GM23248 (cell line): ENCODE results near the gene MB. TPM values are rescaled to one million over a fixed set of nuclear protein-coding genes. Genes with fewer than 3 reads are reported as not detected.

ENCODE experiments used
- DNase-seq: peaks from one replicate; pipeline ENCODE4 v3.0.0-alpha.2; 2015
- H2AFZ ChIP-seq: fragments of 200-600 bp; sonication (generic); 2 replicates; pipeline ENCODE4 v1.6.1; 2016; ENCODE audit warnings: antibody characterized with exemption
- H3F3A ChIP-seq: fragments of 200-600 bp; sonication (generic); 2 replicates; pipeline ENCODE4 v1.6.1; 2016; ENCODE audit warnings: mild to moderate bottlenecking, antibody characterized with exemption, mixed run types; ENCODE audit not compliant: insufficient read depth
- H3K27ac ChIP-seq: fragments of 200-600 bp; sonication (generic); 2 replicates; pipeline ENCODE4 v1.5.1; 2016; ENCODE audit warnings: mild to moderate bottlenecking
- H3K27me3 ChIP-seq: fragments of 200-600 bp; sonication (generic); replicated peaks from 2 replicates; pipeline ENCODE4 v1.6.1; 2016; ENCODE audit warnings: mild to moderate bottlenecking; ENCODE audit not compliant: insufficient read depth
- H3K36me3 ChIP-seq: fragments of 200-600 bp; sonication (generic); 2 replicates; pipeline ENCODE4 v1.6.1; 2016; ENCODE audit warnings: low read depth, mild to moderate bottlenecking
- H3K4me1 ChIP-seq: fragments of 200-600 bp; sonication (generic); 2 replicates; pipeline ENCODE4 v1.6.1; 2016; ENCODE audit warnings: mild to moderate bottlenecking; ENCODE audit not compliant: insufficient read depth
- H3K4me2 ChIP-seq: fragments of 200-600 bp; sonication (generic); one replicate; pipeline ENCODE4 v1.6.1; 2016; ENCODE audit warnings: mild to moderate bottlenecking; ENCODE audit not compliant: unreplicated experiment
- H3K4me3 ChIP-seq: fragments of 200-600 bp; sonication (generic); 2 replicates; pipeline ENCODE4 v1.5.1; 2016; ENCODE audit warnings: mild to moderate bottlenecking
- H3K79me2 ChIP-seq: fragments of 200-600 bp; sonication (generic); 2 replicates; pipeline ENCODE4 v1.6.1; 2016; ENCODE audit warnings: mild to moderate bottlenecking; ENCODE audit not compliant: insufficient read depth
- H3K9ac ChIP-seq: fragments of 200-600 bp; sonication (generic); 2 replicates; pipeline ENCODE4 v1.6.1; 2016; ENCODE audit warnings: mild to moderate bottlenecking
- H3K9me2 ChIP-seq: fragments of 200-600 bp; sonication (generic); 2 replicates; pipeline ENCODE4 v1.6.1; 2016; ENCODE audit warnings: mixed run types, mild to moderate bottlenecking, moderate library complexity; ENCODE audit not compliant: insufficient read depth
- H3K9me3 ChIP-seq: fragments of 200-600 bp; sonication (generic); one replicate; pipeline ENCODE4 v1.6.1; 2017; ENCODE audit warnings: low read depth
- H4K20me1 ChIP-seq: fragments of 200-600 bp; sonication (generic); 2 replicates; pipeline ENCODE4 v1.6.0; 2016; ENCODE audit not compliant: insufficient read depth
- EZH2 ChIP-seq: fragments of 200-600 bp; sonication (generic); IDR thresholded peaks from 2 replicates; pipeline ENCODE4 v1.6.1; 2018; ENCODE audit warnings: antibody characterized with exemption, mild to moderate bottlenecking; ENCODE audit not compliant: insufficient read depth, poor library complexity, severe bottlenecking
- EZH2phosphoT487 ChIP-seq: fragments of 200-600 bp; sonication (generic); IDR thresholded peaks from 2 replicates; pipeline ENCODE4 v1.6.1; 2018; ENCODE audit warnings: antibody characterized with exemption, moderate library complexity, mild to moderate bottlenecking, low read depth; ENCODE audit not compliant: insufficient read depth
- WGBS, 2 experiments: methylation state at CpG; one replicate each; pipeline ENCODE4 v1.1.6; 2015 to 2017; ENCODE audit warnings: low lambda C conversion rate in 2 of 2, low coverage in 1 of 2; ENCODE audit errors: missing lambda C conversion rate in 2 of 2; 5-methylcytosine and 5-hydroxymethylcytosine counted together
- in situ Hi-C: fragments of 300-500 bp; cut with MboI; formaldehyde crosslinking; loops from 2 replicates; pipeline ENCODE4 v1.15.0; 2020
- polyA plus RNA-seq: library from polyadenylated mRNA; unstranded; fragments of >200 nt; fragmentation: Nextera tagmentation; extraction: Ambion mirVana; gene quantifications from 2 replicates; pipeline ENCODE4 v1.2.1, GENCODE V29; 2016
- total RNA-seq: library from RNA; depleted of rRNA; stranded (reverse); fragments of >200 nt; shearing (Covaris generic); gene quantifications from 2 replicates; pipeline ENCODE4 v1.2.3, GENCODE V29; 2014

The MB gene
- total and polyA plus RNA-seq, 2 experiments from 2014 or later: not detected

GRCh38 chr22:35629406-35630216, 12.5 kb upstream of the MB start:
- peak overlapping the region; percentile 98 for H3K27ac ChIP-seq
- H3K4me3 ChIP-seq: peak overlapping the region; percentile 25
- H3K36me3 ChIP-seq: no peaks in the 10 kb centered on the region
- no peaks in the 10 kb centered on the region for H3K9me2 ChIP-seq
- TF ChIP-seq EZH2phosphoT487 (no peak), EZH2 (no peak)
- H3K4me2 ChIP-seq: peak overlapping the region; percentile 72
- no peaks in the 10 kb centered on the region for H3K27me3 ChIP-seq
- in situ Hi-C loops: loop anchor here (10.0 kb wide), 2 partner anchors 285 to 495 kb away; no protein-coding TSS in a partner anchor
- H4K20me1 ChIP-seq: no peaks in the 10 kb centered on the region
- WGBS, 2 experiments: 6 to 8% methylated on average over 9 of the region's 9 CpGs
- peak overlapping the region; percentile 90 for H3K9ac ChIP-seq
- peaks cover 39% of the 10 kb centered on the region for H3F3A ChIP-seq
- 0 out of 2 replicates have a peak overlapping the region, but pooled peaks have one; percentile 23 for H2AFZ ChIP-seq
- no peaks in the 10 kb centered on the region for H3K79me2 ChIP-seq
- no peaks in the 10 kb centered on the region for H3K9me3 ChIP-seq
- DNase-seq: peak; percentile 98
- peaks cover 23% of the 10 kb centered on the region for H3K4me1 ChIP-seq

GRCh38 chr22:35628732-35629131, 11.6 kb upstream of the MB start:
- DNase-seq: no peak
- WGBS, 2 experiments: 90 to 98% methylated on average over 3 of the region's 3 CpGs
- Histone ChIP-seq H4K20me1 (no peaks in the 10 kb centered on the region), H3K27me3 (no peaks in the 10 kb centered on the region), H3K27ac (peak overlapping the region; percentile 98), H3K79me2 (no peaks in the 10 kb centered on the region), H3K36me3 (no peaks in the 10 kb centered on the region), H3K9me2 (no peaks in the 10 kb centered on the region), H3K4me3 (peak overlapping the region; percentile 25; the same call in 1 of the 2 replicates), H3K4me1 (peaks cover 23% of the 10 kb centered on the region), H3F3A (peaks cover 39% of the 10 kb centered on the region), H3K9ac (peak overlapping the region; percentile 90), H2AFZ (peak overlapping the region; percentile 5; the same call in 1 of the 2 replicates), H3K4me2 (peak overlapping the region; percentile 72), H3K9me3 (no peaks in the 10 kb centered on the region)
- TF ChIP-seq EZH2phosphoT487 (no peak), EZH2 (no peak)
- in situ Hi-C loops: loop anchor here (10.0 kb wide), 1 partner anchor 496 kb away; no protein-coding TSS in a partner anchor

DNA sequence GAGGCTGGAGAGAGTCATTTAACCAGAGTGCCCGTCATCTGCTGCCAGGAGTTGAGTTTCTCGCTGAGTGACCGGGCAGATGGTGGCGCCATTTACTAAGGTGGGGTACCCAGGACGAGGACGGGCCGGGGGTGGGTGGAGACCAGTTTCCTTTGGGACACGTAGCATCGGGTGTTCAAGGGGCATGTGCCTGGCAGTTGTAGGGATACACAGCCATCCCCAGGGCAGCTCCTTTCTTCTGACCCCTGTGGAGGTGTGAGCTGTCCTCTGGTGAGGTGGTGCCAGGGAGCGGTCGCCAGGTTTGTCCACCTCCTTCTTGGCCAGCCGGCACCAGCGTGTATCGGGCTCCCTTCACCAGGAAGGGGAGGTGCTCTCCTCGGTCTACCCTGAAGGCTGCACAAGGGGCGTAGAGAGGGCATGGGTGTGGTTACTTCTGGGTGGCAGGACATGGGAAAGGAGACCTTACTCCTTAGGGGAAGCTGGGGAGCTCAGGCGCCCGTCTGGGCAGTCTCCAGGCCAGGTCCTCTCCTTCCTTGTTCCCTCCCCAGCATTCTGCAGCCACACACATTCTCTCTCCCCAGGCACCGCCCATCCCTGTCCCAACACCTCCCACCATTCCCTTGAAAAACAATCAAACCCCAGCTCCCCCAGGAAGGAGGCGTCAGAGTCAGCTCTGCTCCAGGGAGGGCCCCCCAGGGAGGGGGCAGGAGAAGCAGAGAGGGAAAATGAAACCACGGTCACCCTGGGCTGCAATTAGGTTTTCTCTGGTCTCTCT, 10.3 kb upstream of the MB start:
- peak overlapping the region; percentile 90 for H3K9ac ChIP-seq
- peak overlapping the region; percentile 75 for H3K4me3 ChIP-seq
- no peaks in the 10 kb centered on the region for H3K36me3 ChIP-seq
- in situ Hi-C loops: loop anchor here (10.0 kb wide), 1 partner anchor 497 kb away; no protein-coding TSS in a partner anchor
- no peaks in the 10 kb centered on the region for H4K20me1 ChIP-seq
- WGBS, 2 experiments: 1 to 2% methylated on average over 18 to 19 of the region's 21 CpGs
- H3K9me3 ChIP-seq: no peaks in the 10 kb centered on the region
- no peaks in the 10 kb centered on the region for H3K9me2 ChIP-seq
- H2AFZ ChIP-seq: peak overlapping the region; percentile 77
- H3K4me2 ChIP-seq: peak overlapping the region; percentile 72
- peaks cover 39% of the 10 kb centered on the region for H3F3A ChIP-seq
- no peaks in the 10 kb centered on the region for H3K79me2 ChIP-seq
- DNase-seq: peak; percentile 89
- H3K4me1 ChIP-seq: peaks cover 23% of the 10 kb centered on the region
- peak overlapping the region; percentile 98 for H3K27ac ChIP-seq
- no peak for TF ChIP-seq EZH2phosphoT487
- no peak for TF ChIP-seq EZH2
- no peaks in the 10 kb centered on the region for H3K27me3 ChIP-seq

GRCh38 chr22:35625763-35626432, 8.8 kb upstream of the MB start:
- no peak overlapping the region for H3K9ac ChIP-seq
- TF ChIP-seq EZH2phosphoT487 (no peak), EZH2 (no peak)
- H3K9me3 ChIP-seq: no peaks in the 10 kb centered on the region
- H3K27me3 ChIP-seq: no peaks in the 10 kb centered on the region
- no peaks in the 10 kb centered on the region for H3K36me3 ChIP-seq
- no peak overlapping the region for H3K27ac ChIP-seq
- in situ Hi-C loops: loop anchor here (10.0 kb wide), 1 partner anchor 499 kb away; no protein-coding TSS in a partner anchor
- DNase-seq: peak; percentile 48
- no peak overlapping the region for H3K4me2 ChIP-seq
- WGBS, 2 experiments: 56 to 58% methylated on average over 10 of the region's 10 CpGs
- no peak overlapping the region for H2AFZ ChIP-seq
- peaks cover 23% of the 10 kb centered on the region for H3K4me1 ChIP-seq
- no peaks in the 10 kb centered on the region for H3K79me2 ChIP-seq
- no peak overlapping the region for H3K4me3 ChIP-seq
- H3F3A ChIP-seq: peaks cover 33% of the 10 kb centered on the region
- no peaks in the 10 kb centered on the region for H4K20me1 ChIP-seq
- no peaks in the 10 kb centered on the region for H3K9me2 ChIP-seq
